ENCODE results near the gene WDR45.

- TF ChIP-seq CTCF (IDR thresholded peaks at IDR 0.05) (no peak), ZFX (IDR thresholded peaks at IDR 0.05; ENCODE audit: borderline replicate concordance) (no peak)
Measured at GRCh38 chrX:49037883-49038475, 41.7 kb downstream of the WDR45 start.
